Measurements from ENCODE around the gene BAZ2B.
A peak's percentile ranks its signal among the peaks of the same experiment; 100 is the strongest.

BAZ2B gene

DNA sequence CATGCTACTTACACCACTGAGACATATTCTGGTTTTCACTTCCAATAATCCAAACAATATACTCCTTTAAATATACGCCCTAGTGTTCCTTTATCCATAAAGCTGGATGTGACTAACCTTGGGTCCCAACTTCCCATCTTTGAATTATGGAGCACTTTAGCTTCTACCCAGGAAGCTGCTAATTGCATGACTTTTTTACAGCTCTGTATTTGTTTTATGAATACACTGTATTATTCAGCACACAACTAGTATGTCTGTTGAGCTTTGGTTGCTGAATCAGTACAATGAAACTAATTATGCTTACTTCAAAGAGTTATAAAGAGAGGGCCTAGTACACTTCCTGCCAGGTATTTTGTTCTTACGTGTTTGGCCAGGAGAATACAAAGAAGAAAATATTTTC, 118.5 kb downstream of the BAZ2B start:
- Histone ChIP-seq H3K36me3 (replicated peaks; ENCODE audit: insufficient read depth, low read length) (no peaks in the 10 kb centered on the region), H3K27me3 (replicated peaks; ENCODE audit: insufficient read depth, low read length) (no peaks in the 10 kb centered on the region), H3K9me2 (replicated peaks; ENCODE audit: insufficient read depth, low read length) (no peaks in the 10 kb centered on the region), H3K4me2 (ENCODE audit: low read depth, low read length) (peak overlapping the region; percentile 44), H3K27ac (ENCODE audit: low read length) (peak overlapping the region; percentile 47; the same call in 1 of the 2 replicates), H3F3A (ENCODE audit: insufficient read depth, low read length) (peaks cover 19% of the 10 kb centered on the region), H3K9ac (ENCODE audit: low read length) (no peak overlapping the region), H3K4me1 (ENCODE audit: low read length) (peaks cover 14% of the 10 kb centered on the region), H4K20me1 (ENCODE audit: insufficient read depth, low read length) (no peaks in the 10 kb centered on the region), H3K79me2 (ENCODE audit: low read length) (0 out of 2 replicates have a peak, but pooled peaks cover 10% of the 10 kb centered on the region), H3K9me3 (replicated peaks; ENCODE audit: insufficient read depth, low read length) (no peaks in the 10 kb centered on the region), H2AFZ (ENCODE audit: low read length) (no peak overlapping the region), H3K4me3 (ENCODE audit: low read length) (no peak overlapping the region)
- TF ChIP-seq EZH2 (optimal IDR thresholded peaks at IDR 0.05; ENCODE audit: low read depth, low read length) (no peak), EZH2phosphoT487 (IDR thresholded peaks at IDR 0.05; ENCODE audit: low read length) (no peak)
- TF ChIP-seq, protein P1, sequence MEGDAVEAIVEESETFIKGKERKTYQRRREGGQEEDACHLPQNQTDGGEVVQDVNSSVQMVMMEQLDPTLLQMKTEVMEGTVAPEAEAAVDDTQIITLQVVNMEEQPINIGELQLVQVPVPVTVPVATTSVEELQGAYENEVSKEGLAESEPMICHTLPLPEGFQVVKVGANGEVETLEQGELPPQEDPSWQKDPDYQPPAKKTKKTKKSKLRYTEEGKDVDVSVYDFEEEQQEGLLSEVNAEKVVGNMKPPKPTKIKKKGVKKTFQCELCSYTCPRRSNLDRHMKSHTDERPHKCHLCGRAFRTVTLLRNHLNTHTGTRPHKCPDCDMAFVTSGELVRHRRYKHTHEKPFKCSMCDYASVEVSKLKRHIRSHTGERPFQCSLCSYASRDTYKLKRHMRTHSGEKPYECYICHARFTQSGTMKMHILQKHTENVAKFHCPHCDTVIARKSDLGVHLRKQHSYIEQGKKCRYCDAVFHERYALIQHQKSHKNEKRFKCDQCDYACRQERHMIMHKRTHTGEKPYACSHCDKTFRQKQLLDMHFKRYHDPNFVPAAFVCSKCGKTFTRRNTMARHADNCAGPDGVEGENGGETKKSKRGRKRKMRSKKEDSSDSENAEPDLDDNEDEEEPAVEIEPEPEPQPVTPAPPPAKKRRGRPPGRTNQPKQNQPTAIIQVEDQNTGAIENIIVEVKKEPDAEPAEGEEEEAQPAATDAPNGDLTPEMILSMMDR (IDR thresholded peaks at IDR 0.05; ENCODE audit: low read length): no peak
- peak; percentile 76 for DNase-seq

DNA sequence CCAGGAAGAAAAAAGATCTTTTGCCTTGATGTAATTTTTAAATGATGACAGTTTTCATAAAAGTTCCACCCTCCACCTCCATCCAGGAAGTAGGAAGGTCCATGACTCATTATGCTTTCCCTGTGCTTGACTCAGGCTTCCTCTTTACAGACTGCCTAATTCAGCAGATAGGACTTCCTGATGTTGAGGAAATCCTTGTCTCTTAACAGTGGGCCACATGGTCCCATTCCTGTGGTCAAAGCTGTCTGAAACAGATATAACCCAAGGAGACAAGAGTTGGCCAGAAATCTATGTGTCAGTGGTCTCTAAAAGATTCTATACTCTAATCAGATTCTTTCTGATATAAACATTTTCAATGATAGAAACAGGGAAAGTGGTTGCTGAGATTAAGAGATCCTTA, 119.1 kb downstream of the BAZ2B start:
- Histone ChIP-seq H3K27me3 (replicated peaks; ENCODE audit: insufficient read depth, low read length) (no peaks in the 10 kb centered on the region), H3K9ac (ENCODE audit: low read length) (no peak overlapping the region), H3F3A (ENCODE audit: insufficient read depth, low read length) (peaks cover 19% of the 10 kb centered on the region), H2AFZ (ENCODE audit: low read length) (no peak overlapping the region), H3K27ac (ENCODE audit: low read length) (peak overlapping the region; percentile 47; the same call in 1 of the 2 replicates), H3K4me1 (ENCODE audit: low read length) (peaks cover 14% of the 10 kb centered on the region), H3K4me2 (ENCODE audit: low read depth, low read length) (peak overlapping the region; percentile 44; the same call in 1 of the 2 replicates), H3K9me3 (replicated peaks; ENCODE audit: insufficient read depth, low read length) (no peaks in the 10 kb centered on the region), H4K20me1 (ENCODE audit: insufficient read depth, low read length) (no peaks in the 10 kb centered on the region), H3K4me3 (ENCODE audit: low read length) (no peak overlapping the region), H3K36me3 (replicated peaks; ENCODE audit: insufficient read depth, low read length) (no peaks in the 10 kb centered on the region), H3K79me2 (ENCODE audit: low read length) (0 out of 2 replicates have a peak, but pooled peaks cover 12% of the 10 kb centered on the region), H3K9me2 (replicated peaks; ENCODE audit: insufficient read depth, low read length) (no peaks in the 10 kb centered on the region)
- no peak for TF ChIP-seq EZH2phosphoT487 (IDR thresholded peaks at IDR 0.05; ENCODE audit: low read length)
- no peak for TF ChIP-seq EZH2 (optimal IDR thresholded peaks at IDR 0.05; ENCODE audit: low read depth, low read length)
- TF ChIP-seq, protein P1 (IDR thresholded peaks at IDR 0.05; ENCODE audit: low read length): no peak
- peak; percentile 46 for DNase-seq

DNA sequence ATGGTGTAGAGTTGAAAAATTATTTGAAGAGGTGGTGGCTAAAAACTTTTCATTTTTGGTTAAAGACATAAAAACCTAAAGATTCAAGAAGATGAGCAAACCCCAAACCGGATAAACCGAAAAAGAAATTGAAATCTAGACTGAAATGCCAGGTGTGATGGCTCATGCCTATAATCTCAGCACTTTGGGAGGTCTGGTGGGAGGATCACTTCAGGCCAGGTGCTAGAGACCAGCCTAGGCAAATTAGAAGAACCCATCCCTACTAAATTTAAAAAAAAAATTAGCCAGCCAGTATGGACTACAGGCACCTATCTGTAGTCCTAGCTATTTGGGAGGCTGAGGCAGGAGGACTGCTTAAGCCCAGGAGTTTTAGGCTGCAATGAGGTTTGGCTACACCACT, 126.9 kb downstream of the BAZ2B start:
- H3F3A ChIP-seq (ENCODE audit: insufficient read depth, low read length): peaks cover 17% of the 10 kb centered on the region
- H3K9me2 ChIP-seq (replicated peaks; ENCODE audit: insufficient read depth, low read length): no peaks in the 10 kb centered on the region
- DNase-seq: peak; percentile 88
- peaks cover 49% of the 10 kb centered on the region for H3K79me2 ChIP-seq (ENCODE audit: low read length)
- peak overlapping the region; percentile 89 for H3K4me2 ChIP-seq (ENCODE audit: low read depth, low read length)
- no peaks in the 10 kb centered on the region for H3K9me3 ChIP-seq (replicated peaks; ENCODE audit: insufficient read depth, low read length)
- H3K9ac ChIP-seq (ENCODE audit: low read length): peak overlapping the region; percentile 21; the same call in 1 of the 2 replicates
- peaks cover 48% of the 10 kb centered on the region for H3K4me1 ChIP-seq (ENCODE audit: low read length)
- H3K36me3 ChIP-seq (replicated peaks; ENCODE audit: insufficient read depth, low read length): no peaks in the 10 kb centered on the region
- H4K20me1 ChIP-seq (ENCODE audit: insufficient read depth, low read length): no peaks in the 10 kb centered on the region
- TF ChIP-seq EZH2 (optimal IDR thresholded peaks at IDR 0.05; ENCODE audit: low read depth, low read length): no peak
- no peak for TF ChIP-seq EZH2phosphoT487 (IDR thresholded peaks at IDR 0.05; ENCODE audit: low read length)
- TF ChIP-seq, protein P1 (IDR thresholded peaks at IDR 0.05; ENCODE audit: low read length): no peak
- 0 out of 2 replicates have a peak overlapping the region, but pooled peaks have one; percentile 9 for H2AFZ ChIP-seq (ENCODE audit: low read length)
- peak overlapping the region; percentile 78 for H3K27ac ChIP-seq (ENCODE audit: low read length)
- H3K4me3 ChIP-seq (ENCODE audit: low read length): peak overlapping the region; percentile 58
- H3K27me3 ChIP-seq (replicated peaks; ENCODE audit: insufficient read depth, low read length): no peaks in the 10 kb centered on the region

All from MM.1S (cell line).